Testis (tissue), 3 donors: ENCODE data around the gene SMYD4. TPM values are rescaled to one million over a fixed set of nuclear protein-coding genes. Genes with fewer than 3 reads are reported as not detected.
"Not testable (repeated sequence)": the region's sequence is repeated elsewhere in the genome, so short reads cannot be mapped to it uniquely, and the experiment has no call there.

Source experiments
- DNase-seq: peaks from one replicate; pipeline ENCODE4 v3.0.0-alpha.2; 2019
- H3K27ac ChIP-seq, 2 donors: fragments of 200-600 bp; sonication (generic); one replicate each; pipeline ENCODE4 v1.5.1; 2019
- H3K27me3 ChIP-seq: fragments of 200-600 bp; sonication (generic); one replicate; pipeline ENCODE4 v1.5.1; 2019
- H3K36me3 ChIP-seq: fragments of 200-600 bp; sonication (generic); one replicate; pipeline ENCODE4 v1.5.1; 2017; ENCODE audit warnings: low read depth; ENCODE audit errors: missing control alignments
- H3K4me1 ChIP-seq: fragments of 200-600 bp; sonication (generic); one replicate; pipeline ENCODE4 v1.5.1; 2019
- H3K4me3 ChIP-seq, 2 donors: fragments of 200-600 bp; sonication (generic); one replicate each; pipeline ENCODE4 v1.5.1; 2017 to 2019
- H3K9me3 ChIP-seq: fragments of 200-600 bp; sonication (generic); one replicate; pipeline ENCODE4 v1.5.1; 2017
- POLR2A ChIP-seq: fragments of 450-650 bp; IDR thresholded peaks from one replicate; pipeline ENCODE4 v1.6.1; 2017; ENCODE audit warnings: antibody characterized with exemption, mild to moderate bottlenecking, moderate library complexity
- WGBS, 2 donors: methylation state at CpG; one replicate each; pipeline ENCODE4 v1.1.5; 2018; 5-methylcytosine and 5-hydroxymethylcytosine counted together
- intact Hi-C: fragments of 100-400 bp; cut with DNase I; formaldehyde crosslinking; loops from one replicate; pipeline ENCODE4 v1.15.1; 2023; ENCODE audit warnings: low total_unique reads
- polyA plus RNA-seq: library from polyadenylated mRNA; stranded (reverse); fragments of 350-450 nt; fragmentation: Illumina TruSeq; extraction: RNeasy Lipid Tissue Mini Kit (QIAGEN cat#74804); gene quantifications from one replicate; pipeline ENCODE4 v1.2.3, GENCODE V29; 2014; ENCODE audit warnings: low read depth, low replicate concordance; ENCODE audit not compliant: insufficient read depth
- total RNA-seq, 2 donors: library from RNA; depleted of rRNA; stranded (reverse); fragments of >200 nt; gene quantifications; one replicate each; pipeline ENCODE4 v1.2.3, GENCODE V29; 2016
- TF ChIP-seq, protein P1 (sequence below), 3 experiments: fragments of 450-650 bp in 2 of 3; fragments of 200-600 bp in 1 of 3; sonication (generic) in 1 of 3; IDR thresholded peaks; one replicate each; pipeline ENCODE4 v1.5.1; 2016 to 2019; ENCODE audit warnings: antibody characterized with exemption in 3 of 3, mild to moderate bottlenecking in 2 of 3, moderate library complexity in 1 of 3

Gene SMYD4
- total and polyA plus RNA-seq, 3 donors from 2014 or later = 14.4 to 23.0 (median 21.2) TPM

- no peak for TF ChIP-seq POLR2A
- TF ChIP-seq, protein P1, sequence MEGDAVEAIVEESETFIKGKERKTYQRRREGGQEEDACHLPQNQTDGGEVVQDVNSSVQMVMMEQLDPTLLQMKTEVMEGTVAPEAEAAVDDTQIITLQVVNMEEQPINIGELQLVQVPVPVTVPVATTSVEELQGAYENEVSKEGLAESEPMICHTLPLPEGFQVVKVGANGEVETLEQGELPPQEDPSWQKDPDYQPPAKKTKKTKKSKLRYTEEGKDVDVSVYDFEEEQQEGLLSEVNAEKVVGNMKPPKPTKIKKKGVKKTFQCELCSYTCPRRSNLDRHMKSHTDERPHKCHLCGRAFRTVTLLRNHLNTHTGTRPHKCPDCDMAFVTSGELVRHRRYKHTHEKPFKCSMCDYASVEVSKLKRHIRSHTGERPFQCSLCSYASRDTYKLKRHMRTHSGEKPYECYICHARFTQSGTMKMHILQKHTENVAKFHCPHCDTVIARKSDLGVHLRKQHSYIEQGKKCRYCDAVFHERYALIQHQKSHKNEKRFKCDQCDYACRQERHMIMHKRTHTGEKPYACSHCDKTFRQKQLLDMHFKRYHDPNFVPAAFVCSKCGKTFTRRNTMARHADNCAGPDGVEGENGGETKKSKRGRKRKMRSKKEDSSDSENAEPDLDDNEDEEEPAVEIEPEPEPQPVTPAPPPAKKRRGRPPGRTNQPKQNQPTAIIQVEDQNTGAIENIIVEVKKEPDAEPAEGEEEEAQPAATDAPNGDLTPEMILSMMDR (IDR thresholded peaks at IDR 0.05) = no peak
- Histone ChIP-seq H3K36me3 (no peaks in the 10 kb centered on the region), H3K27me3 (no peaks in the 10 kb centered on the region), H3K9me3 (no peaks in the 10 kb centered on the region), H3K4me1 (peaks cover under 1% of the 10 kb centered on the region), H3K4me3 (no peak overlapping the region), H3K27ac (no peak overlapping the region)
- no peak for DNase-seq
- 100% methylated on average over 1 of the region's 1 CpG for WGBS, 2 donors
- intact Hi-C loops = no loop called here
Observed at GRCh38 chr17:1802429-1802828, 27.3 kb downstream of the SMYD4 start.

DNA sequence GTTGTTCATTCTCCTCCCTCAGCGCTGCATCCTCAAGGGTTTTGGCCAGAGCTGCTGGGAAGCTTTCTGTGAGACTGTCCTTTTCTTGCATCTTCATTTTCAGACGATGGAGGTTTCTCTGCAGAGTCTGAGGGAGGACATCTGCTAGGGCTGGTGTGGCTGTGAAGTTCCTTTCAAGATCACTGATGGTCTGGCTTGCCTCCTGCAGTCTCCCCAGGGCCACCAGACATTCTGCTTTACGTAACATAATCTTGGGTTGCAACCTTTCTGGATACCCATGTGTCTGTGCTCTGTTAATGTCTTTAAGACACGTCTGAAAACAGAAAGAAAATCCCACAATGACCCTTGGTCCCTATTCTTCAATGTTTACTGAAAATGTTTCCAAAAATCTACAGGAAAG, 29.0 kb downstream of the SMYD4 start:
- intact Hi-C loops = no loop called here
- no peak for DNase-seq

GRCh38 chr17:1800240-1800639, 29.5 kb downstream of the SMYD4 start:
- Histone ChIP-seq H3K27ac (no peak overlapping the region), H3K4me3 (no peak overlapping the region), H3K27me3 (no peaks in the 10 kb centered on the region), H3K36me3 (no peaks in the 10 kb centered on the region), H3K9me3 (no peaks in the 10 kb centered on the region), H3K4me1 (peaks cover 10% of the 10 kb centered on the region)
- no peak for DNase-seq
- intact Hi-C loops = no loop called here
- WGBS, 2 donors = 87 to 96% methylated on average over 7 of the region's 7 CpGs
- TF ChIP-seq POLR2A = no peak
- TF ChIP-seq, protein P1 (IDR thresholded peaks at IDR 0.05) = no peak

More for the DNA sequence above, 29.0 kb downstream of the SMYD4 start:
- TF ChIP-seq, protein P1 (IDR thresholded peaks at IDR 0.05) = no peak
- no peak for TF ChIP-seq POLR2A
- 78 to 88% methylated on average over 4 of the region's 4 CpGs for WGBS, 2 donors
- Histone ChIP-seq H3K4me1 (peaks cover 10% of the 10 kb centered on the region), H3K27ac (no peak overlapping the region), H3K4me3 (no peak overlapping the region), H3K9me3 (no peaks in the 10 kb centered on the region), H3K27me3 (no peaks in the 10 kb centered on the region), H3K36me3 (no peaks in the 10 kb centered on the region)

DNA sequence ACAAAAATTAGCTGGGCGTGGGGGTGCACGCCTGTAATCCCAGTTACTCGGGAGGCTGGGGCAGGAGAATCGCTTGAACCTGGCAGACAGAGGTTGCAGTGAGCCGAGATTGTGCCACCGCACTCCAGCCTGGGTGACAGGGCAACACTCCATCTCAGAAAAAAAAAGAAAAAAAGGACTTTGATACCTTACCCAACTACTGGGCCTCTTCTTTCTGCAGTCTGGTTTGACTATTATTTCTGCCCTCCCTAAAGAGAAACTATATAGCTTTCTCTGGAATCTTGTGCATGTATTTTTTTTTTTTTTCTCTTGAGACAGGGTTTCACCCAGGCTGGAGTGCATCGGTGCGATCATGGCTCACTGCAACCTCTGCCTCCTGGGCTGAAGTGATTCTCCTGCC, 31.9 kb downstream of the SMYD4 start:
- intact Hi-C loops, H3K27ac ChIP-seq: not testable (repeated sequence)

GRCh38 chr17:1797323-1797722, 32.4 kb downstream of the SMYD4 start:
- Histone ChIP-seq H3K9me3 (no peaks in the 10 kb centered on the region), H3K4me3 (no peak overlapping the region), H3K27me3 (no peaks in the 10 kb centered on the region), H3K4me1 (peaks cover 10% of the 10 kb centered on the region), H3K36me3 (no peaks in the 10 kb centered on the region), H3K27ac (no peak overlapping the region)
- intact Hi-C loops = no loop called here
- TF ChIP-seq, protein P1 (IDR thresholded peaks at IDR 0.05) = no peak
- DNase-seq = no peak
- WGBS, 2 donors = 68 to 87% methylated on average over 3 of the region's 3 CpGs

More for the DNA sequence above, 31.9 kb downstream of the SMYD4 start:
- H3K36me3 ChIP-seq, H3K4me3 ChIP-seq, H3K4me1 ChIP-seq, H3K9me3 ChIP-seq, DNase-seq, H3K27me3 ChIP-seq: not testable (repeated sequence)
- 95% methylated on average over 8 of the region's 8 CpGs for WGBS, 2 donors
